MM.1S (cell line): ENCODE data around the gene MAP2.

ENCODE experiments used
- DNase-seq: peaks from one replicate; pipeline ENCODE4 v3.0.0-alpha.2; 2015
- H2AFZ ChIP-seq: fragments of 300-600 bp; sonication (generic); 2 replicates; pipeline ENCODE4 v1.6.0; 2016; ENCODE audit warnings: antibody characterized with exemption, low read length
- H3F3A ChIP-seq: fragments of 300-600 bp; sonication (generic); 2 replicates; pipeline ENCODE4 v1.6.1; 2016; ENCODE audit warnings: mild to moderate bottlenecking, antibody characterized with exemption, low read length, moderate library complexity, mixed read lengths; ENCODE audit not compliant: insufficient read depth
- H3K27ac ChIP-seq: fragments of 300-600 bp; sonication (generic); 2 replicates; pipeline ENCODE4 v1.5.1; 2016; ENCODE audit warnings: mild to moderate bottlenecking, low read length
- H3K27me3 ChIP-seq: fragments of 300-600 bp; sonication (generic); replicated peaks from 2 replicates; pipeline ENCODE4 v1.6.0; 2016; ENCODE audit warnings: low read length; ENCODE audit not compliant: insufficient read depth
- H3K36me3 ChIP-seq: fragments of 300-600 bp; sonication (generic); replicated peaks from 2 replicates; pipeline ENCODE4 v1.6.1; 2016; ENCODE audit warnings: mild to moderate bottlenecking, low read length, mixed read lengths; ENCODE audit not compliant: insufficient read depth
- H3K4me1 ChIP-seq: fragments of 300-600 bp; sonication (generic); 2 replicates; pipeline ENCODE4 v1.6.1; 2016; ENCODE audit warnings: low read length, mixed read lengths
- H3K4me2 ChIP-seq: fragments of 300-600 bp; sonication (generic); 2 replicates; pipeline ENCODE4 v1.6.0; 2016; ENCODE audit warnings: low read depth, low read length
- H3K4me3 ChIP-seq: fragments of 300-600 bp; sonication (generic); 2 replicates; pipeline ENCODE4 v1.5.1; 2016; ENCODE audit warnings: low read length, mixed read lengths
- H3K79me2 ChIP-seq: fragments of 300-600 bp; sonication (generic); 2 replicates; pipeline ENCODE4 v1.6.1; 2016; ENCODE audit warnings: mixed run types, low read length, mixed read lengths
- H3K9ac ChIP-seq: fragments of 300-600 bp; sonication (generic); 2 replicates; pipeline ENCODE4 v1.6.1; 2016; ENCODE audit warnings: low read length, mixed read lengths
- H3K9me2 ChIP-seq: fragments of 300-600 bp; sonication (generic); replicated peaks from 2 replicates; pipeline ENCODE4 v1.6.1; 2016; ENCODE audit warnings: mild to moderate bottlenecking, low read length, mixed read lengths; ENCODE audit not compliant: insufficient read depth
- H3K9me3 ChIP-seq: fragments of 300-600 bp; sonication (generic); replicated peaks from 2 replicates; pipeline ENCODE4 v1.6.1; 2016; ENCODE audit warnings: mild to moderate bottlenecking, low read length, mixed read lengths; ENCODE audit not compliant: insufficient read depth
- H4K20me1 ChIP-seq: fragments of 300-600 bp; sonication (generic); 2 replicates; pipeline ENCODE4 v1.6.1; 2016; ENCODE audit warnings: mild to moderate bottlenecking, low read length, moderate library complexity, mixed read lengths; ENCODE audit not compliant: insufficient read depth
- EZH2 ChIP-seq: fragments of 300-600 bp; sonication (generic); optimal IDR thresholded peaks from 2 replicates; pipeline ENCODE3; 2017; ENCODE audit warnings: low read depth, mild to moderate bottlenecking, antibody characterized with exemption, low read length, mixed read lengths
- EZH2phosphoT487 ChIP-seq: fragments of 300-600 bp; sonication (generic); IDR thresholded peaks from 2 replicates; pipeline ENCODE4 v1.6.1; 2018; ENCODE audit warnings: antibody characterized with exemption, low read length
- TF ChIP-seq, protein P1 (sequence below): fragments of 300-600 bp; sonication (generic); IDR thresholded peaks from 2 replicates; pipeline ENCODE4 v1.5.1; 2016; ENCODE audit warnings: antibody characterized with exemption, low read length, mixed read lengths

The MAP2 gene

DNA sequence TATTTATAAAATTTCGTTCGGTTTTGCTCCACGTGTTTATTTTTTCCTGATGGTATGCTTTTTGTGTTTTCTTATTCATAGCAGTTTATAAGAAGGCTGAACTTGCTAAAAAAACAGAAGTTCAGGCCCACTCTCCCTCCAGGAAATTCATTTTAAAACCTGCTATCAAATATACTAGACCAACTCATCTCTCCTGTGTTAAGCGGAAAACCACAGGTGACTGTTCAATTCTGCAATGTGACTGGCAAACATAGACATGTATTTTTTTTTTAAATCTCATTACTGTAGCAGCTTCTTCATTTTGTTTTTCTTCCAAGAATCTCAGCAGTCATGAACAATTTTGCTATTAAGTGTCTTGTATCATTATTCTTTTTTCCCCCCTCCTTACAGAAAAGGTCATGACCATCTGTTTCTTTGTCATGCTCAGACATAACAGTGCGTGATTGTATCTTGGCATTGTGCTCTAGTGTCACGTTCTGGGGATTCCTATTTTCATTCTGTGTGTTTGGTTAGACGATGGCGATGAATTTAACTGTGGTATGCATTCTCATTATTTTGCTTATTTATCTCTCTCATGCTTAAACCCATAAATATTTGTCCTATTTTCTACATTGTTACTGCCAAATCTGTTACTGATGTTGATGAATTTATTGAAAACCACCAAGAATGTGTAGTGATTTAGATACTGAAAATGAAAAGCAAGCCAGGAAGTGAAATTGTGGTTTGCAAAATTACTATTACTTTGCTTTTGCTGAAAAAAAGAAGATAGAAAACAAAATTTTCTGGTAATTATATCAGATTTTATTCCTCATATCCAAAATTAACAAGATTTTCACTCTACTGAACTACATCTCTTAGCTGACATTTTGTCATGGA is 273.2 kb downstream of the MAP2 start:
- H3K36me3 ChIP-seq = no peaks in the 10 kb centered on the region
- no peak overlapping the region for H2AFZ ChIP-seq
- no peak overlapping the region for H3K27ac ChIP-seq
- H3K4me1 ChIP-seq = no peaks in the 10 kb centered on the region
- H3K4me2 ChIP-seq = no peak overlapping the region
- no peaks in the 10 kb centered on the region for H4K20me1 ChIP-seq
- H3K9me3 ChIP-seq = no peaks in the 10 kb centered on the region
- H3F3A ChIP-seq = no peaks in the 10 kb centered on the region
- H3K9ac ChIP-seq = no peak overlapping the region
- no peaks in the 10 kb centered on the region for H3K27me3 ChIP-seq
- TF ChIP-seq EZH2 = no peak
- TF ChIP-seq, protein P1, sequence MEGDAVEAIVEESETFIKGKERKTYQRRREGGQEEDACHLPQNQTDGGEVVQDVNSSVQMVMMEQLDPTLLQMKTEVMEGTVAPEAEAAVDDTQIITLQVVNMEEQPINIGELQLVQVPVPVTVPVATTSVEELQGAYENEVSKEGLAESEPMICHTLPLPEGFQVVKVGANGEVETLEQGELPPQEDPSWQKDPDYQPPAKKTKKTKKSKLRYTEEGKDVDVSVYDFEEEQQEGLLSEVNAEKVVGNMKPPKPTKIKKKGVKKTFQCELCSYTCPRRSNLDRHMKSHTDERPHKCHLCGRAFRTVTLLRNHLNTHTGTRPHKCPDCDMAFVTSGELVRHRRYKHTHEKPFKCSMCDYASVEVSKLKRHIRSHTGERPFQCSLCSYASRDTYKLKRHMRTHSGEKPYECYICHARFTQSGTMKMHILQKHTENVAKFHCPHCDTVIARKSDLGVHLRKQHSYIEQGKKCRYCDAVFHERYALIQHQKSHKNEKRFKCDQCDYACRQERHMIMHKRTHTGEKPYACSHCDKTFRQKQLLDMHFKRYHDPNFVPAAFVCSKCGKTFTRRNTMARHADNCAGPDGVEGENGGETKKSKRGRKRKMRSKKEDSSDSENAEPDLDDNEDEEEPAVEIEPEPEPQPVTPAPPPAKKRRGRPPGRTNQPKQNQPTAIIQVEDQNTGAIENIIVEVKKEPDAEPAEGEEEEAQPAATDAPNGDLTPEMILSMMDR = no peak
- no peak for TF ChIP-seq EZH2phosphoT487
- no peaks in the 10 kb centered on the region for H3K79me2 ChIP-seq
- no peaks in the 10 kb centered on the region for H3K9me2 ChIP-seq
- no peak overlapping the region for H3K4me3 ChIP-seq
- DNase-seq = no peak

DNA sequence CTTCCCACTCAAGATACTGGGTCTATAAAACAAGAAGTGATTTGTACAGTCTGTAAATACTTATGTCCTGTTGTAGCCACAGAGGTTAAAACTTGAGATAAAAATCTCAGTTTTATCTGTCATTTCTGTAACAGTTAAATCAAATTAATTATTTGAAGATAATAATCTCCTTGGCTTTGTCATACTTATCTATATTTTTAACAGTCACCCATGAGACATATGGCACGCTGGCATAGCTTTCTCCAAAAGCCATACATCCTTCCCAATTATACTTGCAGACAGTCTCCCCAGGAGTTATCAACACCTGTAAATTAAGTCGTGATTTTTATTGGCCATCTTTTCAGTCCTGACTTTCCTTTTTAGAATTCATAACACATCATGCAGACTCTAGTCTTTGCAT is 278.9 kb downstream of the MAP2 start:
- Histone ChIP-seq H3K4me1 (no peaks in the 10 kb centered on the region), H3K9me2 (no peaks in the 10 kb centered on the region), H3K27ac (no peak overlapping the region), H3K36me3 (no peaks in the 10 kb centered on the region), H3K9ac (no peak overlapping the region), H3K4me2 (no peak overlapping the region), H3K79me2 (no peaks in the 10 kb centered on the region), H2AFZ (no peak overlapping the region), H3K4me3 (no peak overlapping the region), H3K27me3 (no peaks in the 10 kb centered on the region), H3F3A (no peaks in the 10 kb centered on the region), H4K20me1 (no peaks in the 10 kb centered on the region), H3K9me3 (no peaks in the 10 kb centered on the region)
- DNase-seq = no peak
- TF ChIP-seq, protein P1 = no peak
- TF ChIP-seq EZH2 (no peak), EZH2phosphoT487 (no peak)

DNA sequence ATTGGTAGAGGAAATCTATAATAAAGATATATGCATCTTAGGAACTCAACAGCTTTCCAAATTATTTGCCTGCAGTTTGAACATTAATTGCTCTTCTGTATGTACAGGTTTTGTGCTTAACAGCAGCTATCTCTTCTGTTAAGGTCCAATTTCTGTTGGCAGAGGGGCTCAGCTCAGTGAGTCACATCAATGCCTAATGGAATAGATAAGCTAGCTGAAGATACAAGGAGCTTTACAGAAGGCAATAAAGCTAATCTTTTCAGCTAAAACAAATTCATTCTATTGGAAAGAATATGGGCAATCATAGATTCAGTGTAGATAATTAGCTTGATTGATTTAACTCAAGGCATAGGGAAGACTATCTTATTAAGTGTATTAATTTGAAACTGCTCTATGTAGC is 289.4 kb downstream of the MAP2 start:
- H2AFZ ChIP-seq = no peak overlapping the region

More for the DNA sequence above, 289.4 kb downstream of the MAP2 start:
- H3K36me3 ChIP-seq = no peaks in the 10 kb centered on the region
- H3K9ac ChIP-seq = no peak overlapping the region
- H3K79me2 ChIP-seq = no peaks in the 10 kb centered on the region
- no peak overlapping the region for H3K4me3 ChIP-seq
- H3K9me3 ChIP-seq = no peaks in the 10 kb centered on the region
- H4K20me1 ChIP-seq = no peaks in the 10 kb centered on the region
- DNase-seq = no peak
- no peaks in the 10 kb centered on the region for H3F3A ChIP-seq
- no peaks in the 10 kb centered on the region for H3K4me1 ChIP-seq
- no peaks in the 10 kb centered on the region for H3K9me2 ChIP-seq
- H3K4me2 ChIP-seq = no peak overlapping the region
- TF ChIP-seq, protein P1 = no peak
- no peak for TF ChIP-seq EZH2
- TF ChIP-seq EZH2phosphoT487 = no peak
- no peak overlapping the region for H3K27ac ChIP-seq
- H3K27me3 ChIP-seq = no peaks in the 10 kb centered on the region
